B cell (primary cell): ENCODE results near the gene SHROOM2. TPM values are rescaled to one million over a fixed set of nuclear protein-coding genes. Genes with fewer than 3 reads are reported as not detected.

ENCODE experiments used
- ATAC-seq: fragments of 200-7000 bp; cut with Tn5 transposase; one replicate; pipeline ENCODE4 v1.10.0; 2021; ENCODE audit warnings: low read depth, mild to moderate bottlenecking, moderate number of reproducible peaks, moderate library complexity
- CTCF ChIA-PET: fragments of 350-600 bp; sonication (Branson Sonifier 250); formaldehyde crosslinking; loops from one replicate; lab custom pipeline; 2021; ENCODE audit warnings: antibody characterized with exemption, inconsistent platforms; lab: Charles Lee
- POLR2A ChIA-PET: fragments of 350-600 bp; sonication (Branson Sonifier 250); formaldehyde crosslinking; loops from one replicate; lab custom pipeline; 2021; ENCODE audit warnings: antibody characterized with exemption; lab: Charles Lee
- DNase-seq: peaks from one replicate; pipeline ENCODE4 v3.0.0; 2013
- H2AFZ ChIP-seq: 2 replicates; pipeline ENCODE4 v1.6.1; 2012; ENCODE audit warnings: mild to moderate bottlenecking, low read depth, low read length; ENCODE audit not compliant: insufficient read depth, poor library complexity, severe bottlenecking
- H3K27ac ChIP-seq, 2 donors: 1 replicate in 1 of 2; 2 replicates in 1 of 2; pipeline ENCODE4 v1.5.1; 2012 to 2013; ENCODE audit warnings: low read length in 2 of 2, mild to moderate bottlenecking in 2 of 2, moderate library complexity in 1 of 2
- H3K27me3 ChIP-seq, 4 experiments: fragments of 200-600 bp in 1 of 4; sonication (generic) in 1 of 4; replicated peaks in 1 of 4; 1 replicate in 2 of 4; 2 replicates in 2 of 4; pipeline versions ENCODE4 v1.6.1 to v1.7.0; 2013 to 2016; ENCODE audit warnings: low read length in 3 of 4, mild to moderate bottlenecking in 2 of 4, mixed read lengths in 1 of 4, moderate library complexity in 1 of 4; ENCODE audit not compliant: insufficient read depth in 4 of 4, control insufficient read depth in 3 of 4; ENCODE audit errors: control extremely low read depth in 1 of 4
- H3K36me3 ChIP-seq, 2 experiments: replicated peaks in 1 of 2; 1 replicate in 1 of 2; 2 replicates in 1 of 2; pipeline versions ENCODE4 v1.6.1 to v1.7.1; 2013; ENCODE audit warnings: low read length in 1 of 2; ENCODE audit not compliant: insufficient read depth in 2 of 2, control insufficient read depth in 1 of 2; ENCODE audit errors: control extremely low read depth in 1 of 2, extremely low read depth in 1 of 2
- H3K4me1 ChIP-seq, 2 donors: fragments of 200-600 bp in 1 of 2; sonication (generic) in 1 of 2; 1 replicate in 1 of 2; 2 replicates in 1 of 2; pipeline versions ENCODE4 v1.5.1 to v1.6.1; 2013 to 2017; ENCODE audit warnings: low read length in 2 of 2; ENCODE audit not compliant: control insufficient read depth in 2 of 2, insufficient read depth in 2 of 2
- H3K4me2 ChIP-seq: replicated peaks from 2 replicates; pipeline ENCODE3; 2012; ENCODE audit warnings: mild to moderate bottlenecking, low read depth, low read length; ENCODE audit not compliant: poor library complexity, severe bottlenecking
- H3K4me3 ChIP-seq, 5 experiments: fragments of 200-600 bp in 1 of 5; sonication (generic) in 1 of 5; 1 replicate in 3 of 5; 2 replicates in 2 of 5; pipeline versions ENCODE4 v1.5.1 to v1.7.0; 2011 to 2016; ENCODE audit warnings: low read length in 4 of 5, mild to moderate bottlenecking in 4 of 5, low read depth in 2 of 5, control low read depth in 1 of 5, moderate library complexity in 1 of 5; ENCODE audit not compliant: insufficient read depth in 1 of 5; ENCODE audit errors: control extremely low read depth in 1 of 5, extremely low read depth in 1 of 5
- H3K79me2 ChIP-seq: fragments of 200-600 bp; sonication (generic); one replicate; pipeline ENCODE4 v1.6.0; 2016; ENCODE audit warnings: low read length; ENCODE audit not compliant: control insufficient read depth, insufficient read depth
- H3K9ac ChIP-seq: fragments of 200-600 bp; sonication (generic); 2 replicates; pipeline ENCODE4 v1.6.1; 2017; ENCODE audit warnings: mild to moderate bottlenecking, low read length, moderate library complexity
- H3K9me3 ChIP-seq, 3 donors: one replicate each; pipeline versions ENCODE4 v1.6.1 to v1.7.1; 2013; ENCODE audit warnings: low read length in 2 of 3; ENCODE audit not compliant: control insufficient read depth in 2 of 3, insufficient read depth in 1 of 3; ENCODE audit errors: control extremely low read depth in 1 of 3
- H4K20me1 ChIP-seq: 2 replicates; pipeline ENCODE4 v1.6.0; 2012; ENCODE audit warnings: mild to moderate bottlenecking, low read length; ENCODE audit not compliant: insufficient read depth, control insufficient read depth, poor library complexity, severe bottlenecking
- H3K27ac Mint-ChIP-seq: one replicate; pipeline ENCODE4 v1.8.0; 2021; ENCODE audit warnings: mixed read lengths
- H3K27me3 Mint-ChIP-seq: one replicate; pipeline ENCODE4 v1.8.0; 2021; ENCODE audit warnings: mixed read lengths
- H3K4me1 Mint-ChIP-seq: one replicate; pipeline ENCODE4 v1.8.0; 2021; ENCODE audit warnings: mixed read lengths
- H3K4me3 Mint-ChIP-seq: one replicate; pipeline ENCODE4 v1.8.0; 2021; ENCODE audit warnings: mixed read lengths
- H3K9me3 Mint-ChIP-seq: one replicate; pipeline ENCODE4 v1.8.0; 2022; ENCODE audit warnings: mixed read lengths; ENCODE audit not compliant: insufficient read depth
- CTCF ChIP-seq: fragments of 200-600 bp; IDR thresholded peaks from one replicate; pipeline ENCODE4 v1.8.0; 2022; ENCODE audit warnings: antibody characterized with exemption, mild to moderate bottlenecking
- EZH2 ChIP-seq: IDR thresholded peaks from 2 replicates; pipeline ENCODE4 v1.6.1; 2012; ENCODE audit warnings: borderline replicate concordance, low read depth, mild to moderate bottlenecking, moderate library complexity, low read length; ENCODE audit not compliant: insufficient read depth, poor library complexity, severe bottlenecking
- WGBS: methylation state at CpG from one replicate; pipeline ENCODE4 v1.1.5; 2013; ENCODE audit warnings: missing lambda C conversion rate; ENCODE audit not compliant: insufficient coverage; 5-methylcytosine and 5-hydroxymethylcytosine counted together
- intact Hi-C: fragments of 100-400 bp; cut with micrococcal nuclease; formaldehyde crosslinking; loops from one replicate; pipeline ENCODE4 v1.10.0; 2022
- polyA plus RNA-seq: library from polyadenylated mRNA; depleted of rRNA; stranded (reverse); fragments of >200 nt; gene quantifications from 2 replicates; pipeline ENCODE4 v1.2.3, GENCODE V29; 2012
- total RNA-seq, 2 donors: library from RNA; stranded (reverse); fragments of 120-200 nt in 1 of 2; gene quantifications; 1 replicate in 1 of 2; 2 replicates in 1 of 2; pipeline versions ENCODE4 v1.2.3 to v1.2.4, GENCODE V29; 2013 to 2022

Gene SHROOM2
- total and polyA plus RNA-seq, 2 donors (not counting 1 experiment from before 2014, with no cell fraction given) = not detected

GRCh38 chrX:9890681-9891091 lies 104.5 kb downstream of the SHROOM2 start:
- H3K27ac Mint-ChIP-seq = no peak overlapping the region
- no peaks in the 10 kb centered on the region for H3K9me3 ChIP-seq
- intact Hi-C loops = no loop called here
- H3K27ac ChIP-seq = no peak overlapping the region
- H3K4me2 ChIP-seq = no peak overlapping the region
- no peak for DNase-seq
- H3K27me3 ChIP-seq = no peaks in the 10 kb centered on the region
- H4K20me1 ChIP-seq = no peaks in the 10 kb centered on the region
- no peak overlapping the region for H3K4me3 ChIP-seq
- ATAC-seq = no peak
- H3K4me3 Mint-ChIP-seq = no peak overlapping the region
- no peaks in the 10 kb centered on the region for H3K4me1 Mint-ChIP-seq
- H3K9ac ChIP-seq = no peak overlapping the region
- 92% methylated on average over 24 of the region's 24 CpGs for WGBS
- H3K79me2 ChIP-seq = no peaks in the 10 kb centered on the region
- ChIA-PET CTCF (interaction anchor here (1.3 kb wide), 1 partner anchor 105 kb away, joined by 3 read pairs; no protein-coding TSS in a partner anchor), POLR2A (no interaction called here)
- no peak overlapping the region for H2AFZ ChIP-seq
- no peaks in the 10 kb centered on the region for H3K36me3 ChIP-seq
- no peaks in the 10 kb centered on the region for H3K27me3 Mint-ChIP-seq
- TF ChIP-seq CTCF (no peak), EZH2 (no peak)
- no peaks in the 10 kb centered on the region for H3K9me3 Mint-ChIP-seq
- no peaks in the 10 kb centered on the region for H3K4me1 ChIP-seq

GRCh38 chrX:9895225-9895912 lies 109.1 kb downstream of the SHROOM2 start:
- Histone ChIP-seq H3K79me2 (no peaks in the 10 kb centered on the region), H3K4me2 (no peak overlapping the region), H3K36me3 (no peaks in the 10 kb centered on the region), H3K4me3 (no peak overlapping the region), H4K20me1 (no peaks in the 10 kb centered on the region), H3K4me1 (no peaks in the 10 kb centered on the region), H3K27me3 (no peaks in the 10 kb centered on the region), H3K27ac (no peak overlapping the region), H3K9ac (no peak overlapping the region), H2AFZ (no peak overlapping the region), H3K9me3 (no peaks in the 10 kb centered on the region)
- ChIA-PET POLR2A (no interaction called here), CTCF (no interaction called here)
- Mint-ChIP-seq H3K27me3 (peaks cover 5% of the 10 kb centered on the region), H3K27ac (no peak overlapping the region), H3K4me3 (no peak overlapping the region), H3K4me1 (no peaks in the 10 kb centered on the region), H3K9me3 (no peaks in the 10 kb centered on the region)
- DNase-seq (no peak), ATAC-seq (no peak)
- WGBS = 98% methylated on average over 33 of the region's 36 CpGs
- intact Hi-C loops = no loop called here
- TF ChIP-seq CTCF (no peak), EZH2 (no peak)
